Activated CD4-positive, alpha-beta T cell treated with anti-CD3 and anti-CD28 coated beads, Interleukin-2, Interleukin-6, amounts not matched to agents 100 ng/mL and 50 ng/mL, durations not matched to agents 16 hours and 8 hours (primary cell): ENCODE results near the gene CREB5.

Source experiments
- DNase-seq: peaks from one replicate; pipeline ENCODE4 v3.0.0-alpha.2; 2020

CREB5 gene

DNA sequence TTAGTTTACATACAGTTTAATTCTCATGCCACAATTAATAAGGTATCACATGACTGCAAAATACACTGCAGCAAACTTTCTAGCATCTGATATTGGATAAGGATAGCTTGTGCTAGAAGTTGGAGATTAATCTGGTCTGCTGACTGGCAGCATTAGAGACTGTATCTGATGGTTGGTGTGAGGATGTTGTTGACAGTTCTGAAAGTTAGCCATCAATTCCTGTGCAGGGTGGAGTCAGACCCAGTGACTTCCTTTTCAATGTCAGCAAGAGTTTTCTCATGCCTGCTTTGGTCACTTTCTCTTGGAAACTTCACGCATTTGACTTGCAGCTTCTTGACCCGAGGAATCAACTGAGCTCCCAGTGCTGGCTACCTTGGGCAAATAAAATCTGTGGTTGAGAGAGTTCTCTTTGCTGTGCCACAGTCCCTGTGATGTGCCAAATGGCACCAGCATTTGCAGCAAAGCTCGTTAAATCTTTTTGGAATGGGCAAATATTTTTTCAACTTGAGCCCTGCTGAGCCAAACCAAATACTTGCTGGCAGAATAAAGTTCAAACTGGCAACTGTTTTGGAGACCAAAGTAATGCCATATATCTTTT lies 312.8 kb downstream of the CREB5 start:
- no peak for DNase-seq

- no peak for DNase-seq
These were observed 313.6 kb downstream of the CREB5 start for GRCh38 chr7:28725911-28726310.

- DNase-seq = no peak
These were observed 314.2 kb downstream of the CREB5 start for GRCh38 chr7:28726555-28726954.

DNA sequence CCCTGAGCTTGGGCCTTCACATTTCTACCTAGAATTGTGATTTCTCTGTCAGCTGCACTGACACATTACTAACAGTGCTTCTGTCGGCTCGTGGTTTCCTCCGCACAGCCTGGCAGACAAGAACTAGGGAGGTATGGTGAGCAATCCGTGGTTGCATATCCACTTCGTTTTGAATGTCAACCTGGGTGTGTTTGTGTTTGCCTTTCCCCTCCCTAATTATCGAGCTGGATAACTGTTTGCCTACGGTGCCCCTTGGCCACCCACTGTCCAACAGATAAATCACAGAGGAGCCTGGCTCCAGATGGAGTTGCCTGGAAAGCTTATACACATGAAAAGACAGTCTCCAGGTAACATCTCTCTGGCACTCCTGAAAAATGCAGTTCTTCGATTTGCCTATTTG lies 317.0 kb downstream of the CREB5 start:
- no peak for DNase-seq

DNA sequence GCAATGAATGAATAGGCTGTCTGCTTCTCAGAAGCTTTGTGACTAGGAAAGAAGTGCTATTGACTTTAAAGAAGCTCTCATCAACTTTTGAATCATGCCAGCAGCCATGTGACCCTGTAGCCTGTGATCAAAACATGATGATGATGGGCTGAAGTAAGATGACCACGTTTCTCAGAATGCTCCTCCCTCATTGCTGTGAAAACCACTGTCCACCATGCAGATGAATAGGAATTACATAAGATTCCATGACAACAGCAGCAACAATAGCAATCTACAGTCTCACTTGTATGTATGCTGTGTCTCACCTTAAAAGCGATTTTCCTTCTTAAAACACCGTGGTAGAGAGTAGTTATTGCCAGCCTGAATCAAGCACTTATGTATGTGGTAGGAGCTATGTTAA lies 317.4 kb downstream of the CREB5 start:
- DNase-seq = no peak

- no peak for DNase-seq
These were observed 318.9 kb downstream of the CREB5 start for GRCh38 chr7:28731092-28731658.

GRCh38 chr7:28732071-28732869 lies 320.0 kb downstream of the CREB5 start:
- no peak for DNase-seq

- no peak for DNase-seq
These were observed 320.7 kb downstream of the CREB5 start for GRCh38 chr7:28733035-28733434.

DNA sequence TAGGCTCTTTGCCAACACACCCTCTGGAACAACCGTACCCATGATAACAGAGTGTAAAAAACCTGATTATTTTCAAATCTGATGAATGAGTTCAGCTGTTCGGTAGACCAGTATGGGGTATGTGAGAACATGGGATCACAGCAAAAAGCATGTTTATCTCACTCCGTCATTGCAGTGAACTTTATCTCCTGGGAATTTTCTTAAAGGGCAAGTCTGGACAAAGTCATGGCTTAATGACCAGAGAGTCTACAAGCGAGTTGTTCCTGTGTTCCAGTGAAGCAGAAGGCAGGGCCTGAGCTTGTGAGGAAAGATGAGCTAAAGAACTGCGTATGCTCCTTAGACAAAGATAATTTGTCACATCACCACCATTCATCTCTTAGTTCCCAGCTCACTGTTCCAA lies 326.1 kb downstream of the CREB5 start:
- no peak for DNase-seq

GRCh38 chr7:28739128-28739527 lies 326.8 kb downstream of the CREB5 start:
- DNase-seq = no peak

- DNase-seq = no peak
These were observed 327.5 kb downstream of the CREB5 start for GRCh38 chr7:28739826-28740225.

GRCh38 chr7:28744951-28745350 lies 332.6 kb downstream of the CREB5 start:
- DNase-seq = no peak

- no peak for DNase-seq
These were observed 333.0 kb downstream of the CREB5 start for GRCh38 chr7:28745351-28745750.

DNA sequence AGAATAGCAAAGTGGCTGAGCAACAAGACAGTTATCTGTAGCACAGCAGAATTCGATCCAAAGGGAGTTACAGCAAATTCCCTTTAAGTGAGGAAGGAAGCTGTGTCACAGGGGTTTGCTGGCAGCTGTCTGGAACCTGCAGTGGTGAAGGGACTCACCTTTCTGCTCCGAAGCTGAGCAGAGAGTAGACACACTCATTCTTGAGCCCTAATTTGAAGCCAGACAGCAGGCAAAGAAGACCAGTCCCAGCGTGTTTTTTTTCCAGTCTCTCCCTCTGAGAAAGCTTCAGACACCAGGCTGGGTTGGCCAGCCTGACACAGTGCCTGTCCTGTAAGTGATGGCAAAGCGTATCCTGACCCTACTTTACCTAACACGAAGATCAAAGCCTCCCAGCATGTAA lies 335.1 kb downstream of the CREB5 start:
- DNase-seq = no peak

DNA sequence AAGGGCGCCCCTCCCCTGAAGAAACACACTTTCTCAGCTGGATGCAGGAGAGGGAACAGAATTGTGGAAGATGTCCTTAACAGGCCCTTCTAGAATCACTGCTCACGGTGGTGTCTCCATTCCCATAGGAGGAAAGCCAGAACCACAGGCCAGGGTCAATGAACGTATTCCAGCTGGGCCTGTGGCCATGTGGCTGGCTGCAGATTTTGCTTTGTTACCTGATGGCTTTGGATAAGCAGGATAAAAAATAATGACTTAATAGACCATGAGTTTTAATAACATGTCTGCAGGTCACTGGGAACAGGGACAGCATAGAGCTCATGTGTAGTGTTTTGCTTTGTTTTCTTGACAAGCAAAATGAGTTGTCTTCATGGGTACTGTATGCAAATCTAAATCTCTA lies 335.5 kb downstream of the CREB5 start:
- DNase-seq = no peak

DNA sequence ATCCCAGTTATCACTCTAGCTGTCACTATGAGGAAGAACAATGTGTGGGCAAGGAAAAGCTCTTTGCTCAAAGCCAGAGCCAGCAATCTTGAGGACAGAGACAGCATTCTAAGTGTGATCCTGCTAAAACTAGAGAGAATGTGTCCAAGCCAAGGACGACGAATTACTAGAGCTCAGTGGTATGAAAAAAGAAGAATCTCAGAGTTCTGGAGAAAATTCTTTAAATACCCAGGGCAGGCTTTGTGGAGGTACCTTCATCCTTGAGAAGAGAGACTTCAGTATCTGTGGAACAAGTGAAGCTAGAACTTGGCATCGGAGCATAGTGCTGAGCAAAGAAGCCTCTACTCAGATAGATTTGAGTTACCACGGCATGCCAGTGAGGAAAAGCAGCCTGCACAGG lies 336.0 kb downstream of the CREB5 start:
- DNase-seq = no peak

DNA sequence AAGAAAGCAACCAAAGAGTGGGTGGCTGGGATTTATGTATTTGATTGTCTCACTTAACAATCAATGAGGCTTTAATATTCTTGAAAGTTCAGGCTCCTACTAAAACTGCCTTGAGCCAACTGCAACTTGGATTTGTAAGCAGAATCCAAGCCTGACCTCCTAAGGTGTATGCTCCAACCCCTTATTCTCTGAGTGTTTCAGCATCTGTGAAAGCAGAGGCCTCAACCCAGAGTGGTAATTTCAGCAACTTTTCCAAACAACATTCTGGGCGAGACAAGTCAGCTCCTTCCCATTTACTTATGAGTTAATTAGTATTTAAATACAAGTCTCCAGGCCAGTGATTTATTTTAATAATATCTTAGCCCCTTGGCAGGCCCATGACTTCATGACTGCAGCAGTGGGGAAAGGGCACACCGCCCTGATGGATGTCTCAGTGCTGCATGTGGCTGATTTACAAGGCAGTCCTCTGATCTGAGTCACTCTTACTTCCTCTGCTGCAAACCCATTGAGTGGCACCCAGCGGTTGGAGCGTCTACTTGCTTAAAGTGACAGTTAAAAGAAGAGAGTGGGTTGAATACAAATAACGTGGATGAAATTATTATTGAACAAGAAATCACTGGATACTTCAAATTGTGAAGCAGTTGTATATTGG lies 336.7 kb downstream of the CREB5 start:
- no peak for DNase-seq

DNA sequence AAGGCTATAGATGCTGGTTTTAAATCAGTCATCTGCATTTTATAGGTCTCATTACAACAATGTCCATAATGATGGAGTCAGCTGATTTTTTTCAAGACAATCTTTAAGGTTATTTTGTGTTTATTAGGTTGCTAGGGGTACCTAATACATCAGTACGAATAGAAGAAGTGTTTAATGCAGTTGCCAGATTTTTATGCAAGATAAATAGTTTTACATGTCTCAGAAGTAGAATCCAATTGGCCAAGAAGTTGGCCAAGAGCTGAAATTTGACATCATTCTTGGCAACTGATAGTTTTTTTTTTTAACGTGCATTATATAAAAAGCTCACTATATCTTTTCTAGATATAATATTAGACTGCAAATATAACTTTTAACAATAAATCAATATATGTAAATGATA lies 337.3 kb downstream of the CREB5 start:
- DNase-seq = no peak

- DNase-seq = no peak
These were observed 338.7 kb downstream of the CREB5 start for GRCh38 chr7:28750981-28751380.

GRCh38 chr7:28753613-28754012 lies 341.3 kb downstream of the CREB5 start:
- no peak for DNase-seq

DNA sequence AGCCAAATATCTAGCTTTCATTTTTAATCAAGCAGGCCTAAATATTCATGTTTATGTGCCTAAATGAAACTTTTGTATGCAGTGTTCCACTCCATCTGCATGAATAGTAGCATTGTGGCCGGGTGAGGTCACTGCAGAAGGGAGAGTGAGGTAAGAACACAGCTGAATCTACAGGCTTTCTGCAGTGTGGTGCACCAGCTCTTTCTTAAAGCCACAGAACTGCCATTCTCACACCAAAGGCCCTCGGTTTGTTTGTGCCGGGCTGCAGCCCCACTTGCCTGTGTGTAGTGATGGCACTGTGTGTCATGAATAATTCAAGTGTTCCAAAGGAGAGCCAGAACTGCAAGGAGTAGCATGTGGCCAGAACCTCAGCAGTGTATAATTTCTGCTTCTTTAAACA lies 341.7 kb downstream of the CREB5 start:
- no peak for DNase-seq

GRCh38 chr7:28754447-28754846 lies 342.1 kb downstream of the CREB5 start:
- DNase-seq = no peak

- no peak for DNase-seq
These were observed 342.9 kb downstream of the CREB5 start for GRCh38 chr7:28755255-28755654.

- DNase-seq = no peak
These were observed 345.9 kb downstream of the CREB5 start for GRCh38 chr7:28758186-28758585.
